ENCODE results near the gene ADAMTS8.

- no peak for TF ChIP-seq POLR2A (IDR thresholded peaks at IDR 0.05)
- TF ChIP-seq CTCF (IDR thresholded peaks at IDR 0.05) = no peak
- TF ChIP-seq EP300 (IDR thresholded peaks at IDR 0.05) = no peak
These were observed 70.0 kb downstream of the ADAMTS8 start for GRCh38 chr11:130358398-130358797.
